GM23338 (cell line): ENCODE data around the gene RASL11A. TPM values are rescaled to one million over a fixed set of nuclear protein-coding genes. Genes with fewer than 3 reads are reported as not detected.

Experiments used
- ATAC-seq: fragments of 200-7000 bp; cut with Tn5 transposase; 3 replicates; pipeline ENCODE4 v1.9.1; 2020
- DNase-seq: peaks from one replicate; pipeline ENCODE4 v3.0.0-alpha.2; 2015; ENCODE audit warnings: low spot score
- H2AFZ ChIP-seq: fragments of 200-600 bp; sonication (generic); 2 replicates; pipeline ENCODE4 v1.8.0; 2016; ENCODE audit warnings: antibody characterized with exemption, mild to moderate bottlenecking, moderate library complexity
- H3F3A ChIP-seq: fragments of 200-600 bp; sonication (generic); replicated peaks from 2 replicates; pipeline ENCODE4 v1.8.0; 2017; ENCODE audit warnings: antibody characterized with exemption, mixed run types, low read depth
- H3K27ac ChIP-seq: fragments of 200-600 bp; sonication (generic); 2 replicates; pipeline ENCODE4 v1.6.1; 2016; ENCODE audit warnings: low read depth
- H3K27me3 ChIP-seq: fragments of 200-600 bp; sonication (generic); 2 replicates; pipeline ENCODE4 v1.8.0; 2016; ENCODE audit warnings: mild to moderate bottlenecking, mixed run types, moderate library complexity; ENCODE audit not compliant: insufficient read depth
- H3K36me3 ChIP-seq: fragments of 200-600 bp; sonication (generic); 2 replicates; pipeline ENCODE4 v1.8.0; 2016; ENCODE audit warnings: mild to moderate bottlenecking; ENCODE audit not compliant: insufficient read depth
- H3K4me1 ChIP-seq: fragments of 200-600 bp; sonication (generic); 2 replicates; pipeline ENCODE4 v1.8.0; 2016; ENCODE audit warnings: mild to moderate bottlenecking, moderate library complexity; ENCODE audit not compliant: insufficient read depth
- H3K4me2 ChIP-seq: fragments of 200-600 bp; sonication (generic); 2 replicates; pipeline ENCODE4 v1.7.1; 2017; ENCODE audit warnings: mixed run types
- H3K4me3 ChIP-seq: fragments of 200-600 bp; sonication (generic); 2 replicates; pipeline ENCODE4 v1.6.1; 2016; ENCODE audit warnings: mixed run types
- H3K79me2 ChIP-seq: fragments of 200-600 bp; sonication (generic); replicated peaks from 2 replicates; pipeline ENCODE4 v1.8.0; 2017; ENCODE audit warnings: mild to moderate bottlenecking; ENCODE audit not compliant: insufficient read depth
- H3K9me2 ChIP-seq: fragments of 200-600 bp; sonication (generic); 2 replicates; pipeline ENCODE4 v1.8.0; 2017; ENCODE audit not compliant: insufficient read depth
- H4K20me1 ChIP-seq: fragments of 200-600 bp; sonication (generic); replicated peaks from 2 replicates; pipeline ENCODE4 v1.8.0; 2017; ENCODE audit warnings: mild to moderate bottlenecking; ENCODE audit not compliant: insufficient read depth
- H3K27ac Mint-ChIP-seq: 2 replicates; pipeline ENCODE4 v1.8.0; 2020; ENCODE audit warnings: inconsistent platforms, mild to moderate bottlenecking, moderate library complexity, mixed read lengths
- H3K27me3 Mint-ChIP-seq: 3 replicates; pipeline ENCODE4 v1.8.0; 2022; ENCODE audit warnings: low read depth, mild to moderate bottlenecking, moderate library complexity, mixed read lengths, inconsistent platforms; ENCODE audit not compliant: insufficient read depth, poor library complexity
- H3K36me3 Mint-ChIP-seq: 3 replicates; pipeline ENCODE4 v1.8.0; 2021; ENCODE audit warnings: low read depth, mild to moderate bottlenecking, inconsistent platforms, moderate library complexity, mixed read lengths
- H3K4me1 Mint-ChIP-seq: 3 replicates; pipeline ENCODE4 v1.8.0; 2020; ENCODE audit warnings: mild to moderate bottlenecking, inconsistent platforms, mixed read lengths
- H3K4me3 Mint-ChIP-seq: 3 replicates; pipeline ENCODE4 v1.8.0; 2021; ENCODE audit warnings: moderate library complexity, mild to moderate bottlenecking, inconsistent platforms, mixed read lengths
- H3K9me3 Mint-ChIP-seq: 3 replicates; pipeline ENCODE4 v1.8.0; 2020; ENCODE audit warnings: moderate library complexity, mild to moderate bottlenecking, inconsistent platforms, mixed read lengths
- CTCF ChIP-seq, 2 experiments: fragments of 200-600 bp in 1 of 2; sonication (generic) in 1 of 2; conservative IDR thresholded peaks; 2 replicates each; pipeline versions ENCODE4 v1.5.1 to v1.6.1; 2016 to 2017; ENCODE audit warnings: antibody characterized with exemption in 2 of 2, low read depth in 2 of 2, mild to moderate bottlenecking in 2 of 2, moderate library complexity in 1 of 2
- ETS1 ChIP-seq: IDR thresholded peaks from 2 replicates; pipeline ENCODE4 v1.6.1; 2016; ENCODE audit warnings: antibody characterized with exemption
- EZH2phosphoT487 ChIP-seq: fragments of 200-600 bp; sonication (generic); IDR thresholded peaks from one replicate; pipeline ENCODE4 v1.8.1; 2018; ENCODE audit warnings: antibody characterized with exemption; ENCODE audit not compliant: unreplicated experiment
- JUNB ChIP-seq: IDR thresholded peaks from one replicate; pipeline ENCODE4 v1.6.1; 2016; ENCODE audit warnings: antibody characterized with exemption; ENCODE audit not compliant: unreplicated experiment
- NANOG ChIP-seq: IDR thresholded peaks from 2 replicates; pipeline ENCODE4 v1.6.1; 2016; ENCODE audit warnings: antibody characterized with exemption, borderline replicate concordance
- POLR2AphosphoS5 ChIP-seq: IDR thresholded peaks from 2 replicates; pipeline ENCODE4 v1.6.1; 2016; ENCODE audit warnings: antibody characterized with exemption, low read depth
- STAT1 ChIP-seq: IDR thresholded peaks from one replicate; pipeline ENCODE4 v1.6.1; 2016; ENCODE audit warnings: antibody characterized with exemption; ENCODE audit not compliant: unreplicated experiment
- ZNF114 ChIP-seq: fragments of 250-450 bp; sonication (Bioruptor Pico); IDR thresholded peaks from 2 replicates; pipeline ENCODE4 v1.5.0; 2020; ENCODE audit warnings: mild to moderate bottlenecking, moderate library complexity
- polyA plus RNA-seq: library from polyadenylated mRNA; unstranded; fragments of >200 nt; fragmentation: Nextera tagmentation; extraction: Ambion mirVana; gene quantifications from 2 replicates; pipeline ENCODE4 v1.2.1, GENCODE V29; 2016
- total RNA-seq: library from RNA; depleted of rRNA; stranded (reverse); fragments of >200 nt; shearing (Covaris generic); gene quantifications from 2 replicates; pipeline ENCODE4 v1.2.3, GENCODE V29; 2014
- TF ChIP-seq, protein P1 (sequence below): IDR thresholded peaks from one replicate; pipeline ENCODE4 v1.6.1; 2018; ENCODE audit warnings: antibody characterized with exemption; ENCODE audit not compliant: unreplicated experiment

The RASL11A gene
- total and polyA plus RNA-seq, 2 experiments from 2014 or later: 1.9 to 3.3 TPM

DNA sequence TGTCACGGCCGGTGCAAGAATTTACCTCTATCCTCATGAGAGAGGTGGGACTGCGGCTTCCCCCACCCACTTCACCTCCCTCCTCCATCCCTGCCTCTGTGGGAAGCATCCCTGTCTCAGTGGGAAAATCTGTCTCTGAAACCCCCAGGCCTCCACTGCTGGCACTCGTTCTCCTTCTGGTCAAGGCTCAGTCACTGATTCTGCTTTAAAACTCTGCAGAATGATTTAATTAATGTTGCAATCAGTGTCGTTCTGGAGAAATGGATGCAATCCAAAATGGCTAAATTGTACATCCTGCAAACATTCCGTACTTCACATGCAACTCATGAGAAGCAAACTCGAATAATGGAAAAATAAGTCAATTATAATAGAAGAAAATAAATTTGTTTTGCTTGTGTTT lies 5.6 kb downstream of the RASL11A start (continued):
- no peak for TF ChIP-seq CTCF (conservative IDR thresholded peaks at IDR 0.05; ENCODE audit: low read depth in 2 of 2)
- TF ChIP-seq POLR2AphosphoS5: no peak
- TF ChIP-seq, protein P1, sequence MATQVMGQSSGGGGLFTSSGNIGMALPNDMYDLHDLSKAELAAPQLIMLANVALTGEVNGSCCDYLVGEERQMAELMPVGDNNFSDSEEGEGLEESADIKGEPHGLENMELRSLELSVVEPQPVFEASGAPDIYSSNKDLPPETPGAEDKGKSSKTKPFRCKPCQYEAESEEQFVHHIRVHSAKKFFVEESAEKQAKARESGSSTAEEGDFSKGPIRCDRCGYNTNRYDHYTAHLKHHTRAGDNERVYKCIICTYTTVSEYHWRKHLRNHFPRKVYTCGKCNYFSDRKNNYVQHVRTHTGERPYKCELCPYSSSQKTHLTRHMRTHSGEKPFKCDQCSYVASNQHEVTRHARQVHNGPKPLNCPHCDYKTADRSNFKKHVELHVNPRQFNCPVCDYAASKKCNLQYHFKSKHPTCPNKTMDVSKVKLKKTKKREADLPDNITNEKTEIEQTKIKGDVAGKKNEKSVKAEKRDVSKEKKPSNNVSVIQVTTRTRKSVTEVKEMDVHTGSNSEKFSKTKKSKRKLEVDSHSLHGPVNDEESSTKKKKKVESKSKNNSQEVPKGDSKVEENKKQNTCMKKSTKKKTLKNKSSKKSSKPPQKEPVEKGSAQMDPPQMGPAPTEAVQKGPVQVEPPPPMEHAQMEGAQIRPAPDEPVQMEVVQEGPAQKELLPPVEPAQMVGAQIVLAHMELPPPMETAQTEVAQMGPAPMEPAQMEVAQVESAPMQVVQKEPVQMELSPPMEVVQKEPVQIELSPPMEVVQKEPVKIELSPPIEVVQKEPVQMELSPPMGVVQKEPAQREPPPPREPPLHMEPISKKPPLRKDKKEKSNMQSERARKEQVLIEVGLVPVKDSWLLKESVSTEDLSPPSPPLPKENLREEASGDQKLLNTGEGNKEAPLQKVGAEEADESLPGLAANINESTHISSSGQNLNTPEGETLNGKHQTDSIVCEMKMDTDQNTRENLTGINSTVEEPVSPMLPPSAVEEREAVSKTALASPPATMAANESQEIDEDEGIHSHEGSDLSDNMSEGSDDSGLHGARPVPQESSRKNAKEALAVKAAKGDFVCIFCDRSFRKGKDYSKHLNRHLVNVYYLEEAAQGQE: no peak
- no peak for TF ChIP-seq NANOG
- no peak for TF ChIP-seq ETS1
- TF ChIP-seq JUNB: no peak

DNA sequence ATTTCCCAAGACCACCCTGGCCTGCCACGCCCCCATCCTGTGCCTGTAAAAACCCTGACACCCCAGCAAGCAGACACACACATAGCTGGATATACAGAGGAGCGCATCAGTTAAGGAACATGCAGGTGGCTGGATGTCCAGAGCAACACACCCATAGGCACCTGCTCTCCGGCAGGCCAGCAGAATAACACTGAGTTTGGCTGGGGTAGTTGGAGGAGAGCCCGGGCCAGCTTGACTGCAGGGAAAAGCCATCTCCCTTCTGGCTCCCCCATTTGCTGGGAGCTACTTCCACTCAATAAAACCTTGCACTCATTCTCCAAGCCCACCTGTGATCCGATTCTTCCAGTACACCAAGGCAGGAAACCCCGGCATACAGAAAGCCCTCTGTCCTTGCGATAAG lies 8.9 kb downstream of the RASL11A start:
- no peaks in the 10 kb centered on the region for H4K20me1 ChIP-seq
- Mint-ChIP-seq H3K9me3 (no peaks in the 10 kb centered on the region), H3K27ac (no peak overlapping the region), H3K27me3 (peaks cover 6% of the 10 kb centered on the region), H3K4me3 (no peak overlapping the region), H3K4me1 (peaks cover 13% of the 10 kb centered on the region), H3K36me3 (no peaks in the 10 kb centered on the region)
- H3K27ac ChIP-seq: no peak overlapping the region
- H3K9me2 ChIP-seq: no peaks in the 10 kb centered on the region
- H3K79me2 ChIP-seq: no peaks in the 10 kb centered on the region
- peak; percentile 33; the same call in 2 of the 3 replicates for ATAC-seq
- no peaks in the 10 kb centered on the region for H3K36me3 ChIP-seq
- no peak overlapping the region for H3K4me2 ChIP-seq
- H3K4me3 ChIP-seq: no peak overlapping the region
- no peaks in the 10 kb centered on the region; the same call in 1 of the 2 replicates for H3K4me1 ChIP-seq
- 0 out of 2 replicates have a peak overlapping the region, but pooled peaks have one; percentile 38 for H2AFZ ChIP-seq
- DNase-seq: no peak
- TF ChIP-seq EZH2phosphoT487 (no peak), STAT1 (no peak), NANOG (no peak), JUNB (no peak), ZNF114 (CRISPR knock-in tag) (no peak)
- no peaks in the 10 kb centered on the region for H3F3A ChIP-seq
- no peaks in the 10 kb centered on the region for H3K27me3 ChIP-seq
